HCT116 (cell line): ENCODE measurements around the gene PRKAR1A.

Source experiments
- CEBPB ChIP-seq: IDR thresholded peaks from 2 replicates; pipeline ENCODE4 v1.6.1; 2012; ENCODE audit warnings: low read depth
- CTCF ChIP-seq, 3 experiments: fragments of 200-600 bp in 1 of 3; sonication (generic) in 1 of 3; IDR thresholded peaks in 2 of 3; conservative IDR thresholded peaks in 1 of 3; 2 replicates each; pipeline ENCODE4 v1.5.1; 2012 to 2017; ENCODE audit warnings: low read depth in 2 of 3, low read length in 2 of 3, antibody characterized with exemption in 1 of 3, borderline replicate concordance in 1 of 3, control low read depth in 1 of 3, mild to moderate bottlenecking in 1 of 3, mixed read lengths in 1 of 3, mixed run types in 1 of 3, moderate library complexity in 1 of 3; ENCODE audit not compliant: insufficient read depth in 1 of 3
- EZH2 ChIP-seq: fragments of 200-600 bp; sonication (generic); IDR thresholded peaks from 2 replicates; pipeline ENCODE4 v1.6.1; 2017; ENCODE audit warnings: antibody characterized with exemption, mixed run types
- EZH2phosphoT487 ChIP-seq: fragments of 200-600 bp; IDR thresholded peaks from 2 replicates; pipeline ENCODE4 v1.6.1; 2018; ENCODE audit warnings: antibody characterized with exemption, borderline replicate concordance
- JUND ChIP-seq: IDR thresholded peaks from 2 replicates; pipeline ENCODE4 v1.6.1; 2012
- MAX ChIP-seq: IDR thresholded peaks from 2 replicates; pipeline ENCODE4 v1.6.1; 2012
- POLR2A ChIP-seq: IDR thresholded peaks from 2 replicates; pipeline ENCODE4 v1.7.0; 2011; ENCODE audit warnings: borderline replicate concordance; ENCODE audit not compliant: insufficient read depth, insufficient read length; ENCODE audit errors: extremely low read depth
- POLR2AphosphoS5 ChIP-seq: IDR thresholded peaks from 2 replicates; pipeline ENCODE4 v1.6.1; 2011; ENCODE audit warnings: mild to moderate bottlenecking, low read depth, low read length, moderate library complexity
- REST ChIP-seq: IDR thresholded peaks from 2 replicates; pipeline ENCODE4 v1.6.1; 2012; ENCODE audit warnings: low read depth
- SIN3A ChIP-seq: IDR thresholded peaks from 2 replicates; pipeline ENCODE4 v1.6.1; 2012; ENCODE audit warnings: low read depth
- YY1 ChIP-seq: IDR thresholded peaks from 2 replicates; pipeline ENCODE4 v1.6.1; 2011; ENCODE audit warnings: low read length, low read depth, moderate library complexity, mild to moderate bottlenecking; ENCODE audit not compliant: insufficient replicate concordance; ENCODE audit errors: extremely low read depth
- ZBTB33 ChIP-seq: IDR thresholded peaks from 2 replicates; pipeline ENCODE4 v1.6.1; 2011; ENCODE audit warnings: mild to moderate bottlenecking, low read length, moderate library complexity; ENCODE audit not compliant: insufficient replicate concordance; ENCODE audit errors: extremely low read depth
- ZFX ChIP-seq: fragments of 450-650 bp; IDR thresholded peaks from 2 replicates; pipeline ENCODE4 v1.6.1; 2017
- ZNF274 ChIP-seq: fragments of 200-500 bp; sonication (Bioruptor generic); IDR thresholded peaks from 2 replicates; pipeline ENCODE4 v1.6.1; 2014; ENCODE audit warnings: mild to moderate bottlenecking, low read depth, low read length, inconsistent platforms

- TF ChIP-seq CTCF (IDR thresholded peaks at IDR 0.05 in 2 of 3, conservative IDR thresholded peaks at IDR 0.05 in 1 of 3; ENCODE audit: borderline replicate concordance in 1 of 3, insufficient read depth in 1 of 3, low read depth in 2 of 3, low read length in 2 of 3) (no peak), POLR2A (no peak), ZBTB33 (no peak), POLR2AphosphoS5 (no peak), JUND (no peak), EZH2phosphoT487 (no peak), EZH2 (no peak), ZFX (no peak), SIN3A (no peak), MAX (no peak), YY1 (no peak), REST (no peak), CEBPB (no peak), ZNF274 (no peak)
Observed at GRCh38 chr17:68577497-68577821, 65.2 kb downstream of the PRKAR1A start.
